Measurements from ENCODE around the gene EBI3.
"Not testable (repeated sequence)": the region's sequence is repeated elsewhere in the genome, so short reads cannot be mapped to it uniquely, and the experiment has no call there.

Gene EBI3

GRCh38 chr19:4266253-4267000 is 37.1 kb downstream of the EBI3 start:
- Histone ChIP-seq H3K27me3 (replicated peaks; ENCODE audit: control insufficient read depth, insufficient read depth, low read length) (no peaks in the 10 kb centered on the region), H3K4me3 (replicated peaks; ENCODE audit: low read depth, low read length) (no peak overlapping the region), H3K36me3 (ENCODE audit: control insufficient read depth, insufficient read depth, low read length) (peaks cover 23% of the 10 kb centered on the region)
- DNase-seq (ENCODE audit: extremely low read depth, insufficient read length) = no peak
- TF ChIP-seq CTCF (IDR thresholded peaks at IDR 0.05; ENCODE audit: insufficient read depth, low read length, poor library complexity, severe bottlenecking) = no peak

GRCh38 chr19:4267101-4267900 is 38.0 kb downstream of the EBI3 start:
- Histone ChIP-seq H3K27me3 (replicated peaks; ENCODE audit: control insufficient read depth, insufficient read depth, low read length) (no peaks in the 10 kb centered on the region), H3K36me3 (ENCODE audit: control insufficient read depth, insufficient read depth, low read length) (peaks cover 20% of the 10 kb centered on the region), H3K4me3 (replicated peaks; ENCODE audit: low read depth, low read length) (no peak overlapping the region)
- DNase-seq (ENCODE audit: extremely low read depth, insufficient read length) = no peak
- peak; percentile 80 for TF ChIP-seq CTCF (IDR thresholded peaks at IDR 0.05; ENCODE audit: insufficient read depth, low read length, poor library complexity, severe bottlenecking)

- no peak for TF ChIP-seq CTCF (IDR thresholded peaks at IDR 0.05; ENCODE audit: insufficient read depth, low read length, poor library complexity, severe bottlenecking)
- H3K4me3 ChIP-seq (replicated peaks; ENCODE audit: low read depth, low read length) = no peak overlapping the region
Observed at GRCh38 chr19:4267901-4268815, 38.8 kb downstream of the EBI3 start.

GRCh38 chr19:4268816-4269430 is 39.6 kb downstream of the EBI3 start:
- no peak overlapping the region for H3K4me3 ChIP-seq (replicated peaks; ENCODE audit: low read depth, low read length)
- no peak for DNase-seq (ENCODE audit: extremely low read depth, insufficient read length)
- TF ChIP-seq CTCF (IDR thresholded peaks at IDR 0.05; ENCODE audit: insufficient read depth, low read length, poor library complexity, severe bottlenecking) = no peak
- no peaks in the 10 kb centered on the region for H3K27me3 ChIP-seq (replicated peaks; ENCODE audit: control insufficient read depth, insufficient read depth, low read length)
- peaks cover 17% of the 10 kb centered on the region for H3K36me3 ChIP-seq (ENCODE audit: control insufficient read depth, insufficient read depth, low read length)

More at GRCh38 chr19:4267901-4268815, 38.8 kb downstream of the EBI3 start:
- DNase-seq (ENCODE audit: extremely low read depth, insufficient read length) = no peak
- H3K27me3 ChIP-seq (replicated peaks; ENCODE audit: control insufficient read depth, insufficient read depth, low read length) = no peaks in the 10 kb centered on the region
- H3K36me3 ChIP-seq (ENCODE audit: control insufficient read depth, insufficient read depth, low read length) = peaks cover 19% of the 10 kb centered on the region

DNA sequence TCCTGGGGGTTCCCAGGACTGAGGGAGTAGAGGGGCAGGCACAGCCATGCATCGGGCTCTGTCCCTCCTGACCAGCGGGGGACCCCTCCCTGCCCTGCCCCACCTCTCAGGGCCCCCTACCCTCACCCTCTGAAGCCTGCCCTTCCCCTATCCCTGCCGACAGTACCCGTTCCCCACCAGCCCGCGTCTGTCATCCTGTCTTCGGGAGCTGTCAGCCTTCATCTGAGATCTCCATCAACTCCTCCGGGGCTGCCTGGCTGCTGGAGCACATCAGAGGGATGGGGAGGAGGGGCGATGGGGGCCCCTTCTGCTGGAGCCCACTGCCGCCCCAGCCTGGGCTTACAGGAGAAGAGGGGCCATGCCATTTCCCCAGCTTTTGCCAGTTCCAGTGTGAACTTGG is 43.6 kb downstream of the EBI3 start:
- TF ChIP-seq CTCF (IDR thresholded peaks at IDR 0.05; ENCODE audit: insufficient read depth, low read length, poor library complexity, severe bottlenecking) = no peak
- DNase-seq (ENCODE audit: extremely low read depth, insufficient read length) = no peak

DNA sequence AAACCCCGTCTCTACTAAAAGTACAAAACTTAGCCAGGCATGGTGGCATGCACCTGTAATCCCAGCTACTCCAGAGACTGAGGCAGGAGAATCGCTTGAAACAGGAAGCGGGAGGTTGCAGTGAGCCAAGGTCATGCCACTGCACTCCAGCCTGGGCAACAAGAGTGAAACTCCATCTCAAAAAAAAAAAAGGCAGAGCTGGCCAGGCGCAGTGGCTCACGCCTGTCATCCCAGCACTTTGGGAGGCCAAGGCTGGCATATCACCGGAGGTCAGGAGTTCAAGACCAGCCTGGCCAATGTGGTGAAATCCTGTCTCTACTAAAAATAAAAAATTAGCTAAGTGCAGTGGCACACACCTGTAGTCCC is 45.0 kb downstream of the EBI3 start:
- not testable (repeated sequence) for DNase-seq (ENCODE audit: extremely low read depth, insufficient read length); H3K27me3 ChIP-seq (replicated peaks; ENCODE audit: control insufficient read depth, insufficient read depth, low read length); H3K4me3 ChIP-seq (replicated peaks; ENCODE audit: low read depth, low read length); H3K36me3 ChIP-seq (ENCODE audit: control insufficient read depth, insufficient read depth, low read length)

More for the DNA sequence above, 43.6 kb downstream of the EBI3 start:
- no peaks in the 10 kb centered on the region; the same call in 1 of the 2 replicates for H3K27me3 ChIP-seq (replicated peaks; ENCODE audit: control insufficient read depth, insufficient read depth, low read length)
- peaks cover 12% of the 10 kb centered on the region for H3K36me3 ChIP-seq (ENCODE audit: control insufficient read depth, insufficient read depth, low read length)
- no peak overlapping the region for H3K4me3 ChIP-seq (replicated peaks; ENCODE audit: low read depth, low read length)

All from GM06990 (cell line).